ENCODE measurements around the gene ENTR1. TPM values are rescaled to one million over a fixed set of nuclear protein-coding genes. Genes with fewer than 3 reads are reported as not detected.

The ENTR1 gene, protein sequence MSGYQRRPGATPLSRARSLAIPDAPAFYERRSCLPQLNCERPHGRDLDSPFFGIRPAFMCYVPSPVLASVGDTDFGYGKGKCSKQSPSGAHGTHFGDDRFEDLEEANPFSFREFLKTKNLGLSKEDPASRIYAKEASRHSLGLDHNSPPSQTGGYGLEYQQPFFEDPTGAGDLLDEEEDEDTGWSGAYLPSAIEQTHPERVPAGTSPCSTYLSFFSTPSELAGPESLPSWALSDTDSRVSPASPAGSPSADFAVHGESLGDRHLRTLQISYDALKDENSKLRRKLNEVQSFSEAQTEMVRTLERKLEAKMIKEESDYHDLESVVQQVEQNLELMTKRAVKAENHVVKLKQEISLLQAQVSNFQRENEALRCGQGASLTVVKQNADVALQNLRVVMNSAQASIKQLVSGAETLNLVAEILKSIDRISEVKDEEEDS
- 10 to 100 TPM; 23.3 to 42.0 (median 33.2) TPM for total RNA-seq

DNA sequence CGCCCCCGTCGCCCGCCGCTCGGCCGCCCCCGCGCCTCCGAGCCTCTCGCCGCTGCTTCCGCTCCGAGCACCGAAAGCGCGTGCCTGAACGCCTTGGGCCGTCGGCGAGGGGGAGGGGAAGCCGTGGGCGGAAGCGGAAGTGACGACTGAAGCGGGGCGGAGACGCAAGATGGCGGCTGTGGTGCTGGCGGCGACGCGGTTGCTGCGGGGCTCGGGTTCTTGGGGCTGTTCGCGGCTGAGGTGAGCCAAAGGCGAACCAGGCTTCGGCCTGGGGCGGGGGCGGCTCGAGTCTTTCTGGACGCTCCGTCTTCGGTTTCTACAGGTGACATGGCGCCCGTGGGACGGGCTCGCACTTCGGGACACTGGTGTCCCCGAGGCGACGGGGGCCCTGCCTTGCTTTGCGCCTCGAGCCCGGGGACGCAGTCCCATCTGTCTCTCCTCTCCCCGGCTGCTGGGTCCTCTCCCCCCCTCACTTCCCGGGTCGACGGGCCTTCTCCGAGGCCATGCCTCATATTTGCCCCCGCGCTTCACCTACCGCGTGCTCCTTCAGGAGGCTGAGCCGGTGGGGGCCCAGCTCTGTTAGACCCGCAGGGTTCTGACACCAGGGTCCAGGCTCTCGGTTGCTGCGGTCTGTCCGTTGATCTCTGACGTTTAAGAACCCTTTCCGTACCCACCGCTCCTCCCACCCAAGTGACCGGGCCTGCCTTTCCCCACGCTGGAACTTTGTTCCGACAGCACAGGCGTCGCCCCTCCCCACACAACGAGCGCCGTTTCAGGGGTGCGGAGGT, at the start of gene ENTR1, which contains the start of gene PMPCA:
Gene ENTR1 (minus strand): TSS at position 115 of the 788 bp plus-strand sequence. CDS start 217 bp downstream, outside the sequence.
Gene PMPCA (plus strand): TSS at position 159 of the 788 bp plus-strand sequence. CDS start 11 bp downstream, at position 170.
- TF ChIP-seq, protein P1, sequence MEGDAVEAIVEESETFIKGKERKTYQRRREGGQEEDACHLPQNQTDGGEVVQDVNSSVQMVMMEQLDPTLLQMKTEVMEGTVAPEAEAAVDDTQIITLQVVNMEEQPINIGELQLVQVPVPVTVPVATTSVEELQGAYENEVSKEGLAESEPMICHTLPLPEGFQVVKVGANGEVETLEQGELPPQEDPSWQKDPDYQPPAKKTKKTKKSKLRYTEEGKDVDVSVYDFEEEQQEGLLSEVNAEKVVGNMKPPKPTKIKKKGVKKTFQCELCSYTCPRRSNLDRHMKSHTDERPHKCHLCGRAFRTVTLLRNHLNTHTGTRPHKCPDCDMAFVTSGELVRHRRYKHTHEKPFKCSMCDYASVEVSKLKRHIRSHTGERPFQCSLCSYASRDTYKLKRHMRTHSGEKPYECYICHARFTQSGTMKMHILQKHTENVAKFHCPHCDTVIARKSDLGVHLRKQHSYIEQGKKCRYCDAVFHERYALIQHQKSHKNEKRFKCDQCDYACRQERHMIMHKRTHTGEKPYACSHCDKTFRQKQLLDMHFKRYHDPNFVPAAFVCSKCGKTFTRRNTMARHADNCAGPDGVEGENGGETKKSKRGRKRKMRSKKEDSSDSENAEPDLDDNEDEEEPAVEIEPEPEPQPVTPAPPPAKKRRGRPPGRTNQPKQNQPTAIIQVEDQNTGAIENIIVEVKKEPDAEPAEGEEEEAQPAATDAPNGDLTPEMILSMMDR (IDR thresholded peaks at IDR 0.05; ENCODE audit: low read depth), result no peak

DNA sequence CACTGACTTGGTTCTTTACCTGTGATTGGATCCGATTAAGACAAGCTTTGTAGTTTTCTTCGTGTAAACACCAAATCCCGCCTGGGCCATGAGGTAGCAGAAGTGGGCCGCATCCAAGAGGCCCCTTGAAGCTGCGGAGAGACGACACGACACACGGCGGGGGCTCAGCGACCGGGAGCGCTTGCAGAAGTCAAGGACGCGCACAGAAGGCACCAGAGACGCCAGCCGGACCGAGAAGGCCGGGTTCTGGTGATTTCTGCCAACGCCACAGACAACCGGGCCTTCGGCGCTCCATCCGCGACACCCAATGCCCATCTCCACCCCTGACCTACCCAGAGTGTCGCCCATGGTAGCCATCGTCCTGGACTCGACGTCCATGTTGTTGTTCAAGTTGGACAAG, 49.0 kb upstream of the ENTR1 start:
- TF ChIP-seq, protein P1 (IDR thresholded peaks at IDR 0.05; ENCODE audit: low read depth), result no peak

DNA sequence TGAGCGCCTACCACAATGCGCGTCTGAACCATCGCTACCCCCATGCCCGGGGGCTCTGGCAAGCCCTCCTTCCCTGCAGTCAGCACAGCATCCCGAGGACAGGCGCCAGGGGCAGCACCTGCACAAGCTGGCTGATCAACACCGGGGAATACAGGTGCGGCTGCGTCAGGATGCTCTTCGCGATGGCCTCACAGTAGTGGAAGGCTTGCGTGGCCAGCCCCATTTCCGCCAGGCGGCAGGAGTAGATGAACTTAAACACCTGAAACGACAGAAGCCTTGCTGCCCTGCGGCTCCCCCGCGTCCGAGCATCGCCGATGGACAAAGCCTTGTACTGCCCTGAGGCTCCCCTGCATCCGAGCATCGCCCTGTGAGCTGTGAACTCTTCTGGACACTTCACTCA, 46.9 kb upstream of the ENTR1 start:
- TF ChIP-seq, protein P1 (IDR thresholded peaks at IDR 0.05; ENCODE audit: low read depth), result no peak

DNA sequence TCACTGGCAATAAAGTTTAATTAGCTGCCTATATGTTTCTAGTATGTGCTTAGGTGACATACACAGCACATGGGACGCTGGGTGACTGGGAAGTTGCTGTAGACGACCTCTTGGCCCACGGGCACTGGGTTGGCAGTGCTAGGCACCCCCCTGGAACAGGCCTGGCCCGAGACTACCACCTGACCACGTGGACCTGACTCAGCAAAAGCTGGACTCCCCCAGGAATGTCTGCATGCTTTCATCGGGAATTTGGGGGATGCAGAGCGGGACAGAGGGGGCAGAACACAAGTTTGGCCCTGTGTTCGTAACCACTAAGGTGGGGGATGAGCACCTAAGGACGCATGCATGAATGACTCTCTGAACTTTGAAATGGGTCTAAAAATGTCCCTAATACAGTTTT, 45.8 kb upstream of the ENTR1 start:
- TF ChIP-seq, protein P1 (IDR thresholded peaks at IDR 0.05; ENCODE audit: low read depth), result no peak

DNA sequence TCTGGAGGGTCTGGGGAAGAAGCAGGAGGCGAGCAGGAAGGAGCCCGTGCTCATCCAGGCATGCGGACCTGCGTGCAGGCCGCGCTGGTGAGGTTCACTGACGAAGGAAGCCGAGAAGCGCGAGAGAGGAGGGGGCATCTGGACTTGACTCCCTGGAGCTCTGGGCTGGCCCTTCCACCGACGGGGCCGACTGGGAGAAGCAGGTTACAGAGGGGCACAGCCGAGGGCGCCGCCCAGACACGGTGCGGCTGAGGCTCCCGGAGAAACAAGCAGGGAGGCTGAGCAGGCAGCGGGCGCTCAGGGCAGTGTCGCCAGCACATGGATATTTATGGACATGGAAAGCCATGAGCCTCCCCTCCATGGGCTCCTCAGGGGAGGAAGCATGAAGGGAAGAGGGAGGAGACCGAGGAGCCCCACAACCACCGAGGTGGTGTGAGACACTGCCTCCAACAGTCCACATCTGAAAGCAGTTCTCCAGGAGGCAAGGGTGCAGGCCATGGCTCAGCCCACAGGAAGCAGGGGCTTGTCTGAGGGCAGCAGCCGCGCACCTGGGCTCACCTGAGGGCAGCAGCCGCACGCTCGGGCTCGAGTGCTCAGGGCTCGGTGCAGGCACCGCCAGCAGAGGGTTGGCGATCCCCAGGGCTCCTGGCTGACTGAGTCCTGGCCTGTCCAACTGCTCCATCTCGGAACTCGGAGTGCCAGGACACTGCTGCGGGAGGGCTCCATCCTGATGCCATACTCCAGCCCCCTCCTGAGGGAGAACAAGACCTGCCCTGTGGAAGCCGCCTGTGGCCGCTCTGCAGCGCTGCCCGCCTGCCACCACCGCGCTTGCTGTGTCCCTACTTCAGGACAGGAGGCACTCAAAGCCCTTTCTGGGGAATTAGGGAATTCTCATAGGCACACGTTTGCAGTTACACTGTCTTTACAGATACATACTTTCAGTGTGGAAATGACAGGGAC, 44.9 kb upstream of the ENTR1 start:
- TF ChIP-seq, protein P1 (IDR thresholded peaks at IDR 0.05; ENCODE audit: low read depth), result no peak

DNA sequence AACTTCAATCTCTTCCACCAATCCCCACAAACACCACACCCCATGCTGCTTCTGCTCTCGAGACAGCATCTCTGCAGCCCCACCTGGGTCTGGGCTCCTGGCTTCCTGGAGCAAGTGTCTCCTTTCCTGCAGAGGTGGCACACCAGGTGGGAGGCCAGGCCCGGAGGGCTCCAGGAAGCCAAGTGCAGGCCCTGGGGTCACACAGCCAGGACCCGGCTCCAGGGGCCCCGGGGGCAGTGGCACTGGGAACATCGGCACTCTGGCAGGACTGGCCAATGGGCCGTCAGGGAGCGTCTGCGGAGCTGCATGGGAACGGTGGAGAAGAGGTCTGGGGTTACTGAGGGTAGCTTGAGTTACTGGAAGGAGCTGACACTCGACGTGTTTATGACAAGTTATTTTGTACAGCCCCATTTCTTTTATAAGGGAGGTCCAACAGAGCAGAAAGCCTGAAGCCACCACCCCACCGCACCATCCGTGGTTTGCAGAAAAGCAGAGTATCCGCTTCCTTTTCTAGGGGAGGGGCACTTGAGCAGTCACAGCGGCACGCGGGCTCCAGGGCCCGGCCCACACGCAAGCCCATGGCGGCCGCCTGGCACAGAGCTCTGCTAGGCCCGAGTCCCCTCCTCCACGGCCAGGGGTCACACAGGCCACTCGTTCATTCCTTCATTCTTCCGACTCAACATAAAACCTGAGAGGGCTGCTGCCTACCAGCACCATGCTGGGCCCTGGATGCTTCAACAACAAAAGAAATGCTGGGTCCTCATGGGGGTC, 43.8 kb upstream of the ENTR1 start:
- TF ChIP-seq, protein P1 (IDR thresholded peaks at IDR 0.05; ENCODE audit: low read depth), result no peak
